ENCODE data around the gene ARHGAP26.
A peak's percentile ranks its signal among the peaks of the same experiment; 100 is the strongest.

ARHGAP26 gene

GRCh38 chr5:142758796-142759145, 11.4 kb upstream of the ARHGAP26 start:
- Mint-ChIP-seq H3K36me3 (ENCODE audit: insufficient read depth) (peaks cover 4% of the 10 kb centered on the region), H3K27me3 (no peaks in the 10 kb centered on the region), H3K4me1 (ENCODE audit: low read depth in 2 of 2) (peaks cover 7 to 12% of the 10 kb centered on the region in 2 donors), H3K4me3 (no peak overlapping the region), H3K27ac (no peak overlapping the region), H3K9me3 (no peaks in the 10 kb centered on the region)
- ATAC-seq (replicated peaks) (no peak), DNase-seq (no peak)

DNA sequence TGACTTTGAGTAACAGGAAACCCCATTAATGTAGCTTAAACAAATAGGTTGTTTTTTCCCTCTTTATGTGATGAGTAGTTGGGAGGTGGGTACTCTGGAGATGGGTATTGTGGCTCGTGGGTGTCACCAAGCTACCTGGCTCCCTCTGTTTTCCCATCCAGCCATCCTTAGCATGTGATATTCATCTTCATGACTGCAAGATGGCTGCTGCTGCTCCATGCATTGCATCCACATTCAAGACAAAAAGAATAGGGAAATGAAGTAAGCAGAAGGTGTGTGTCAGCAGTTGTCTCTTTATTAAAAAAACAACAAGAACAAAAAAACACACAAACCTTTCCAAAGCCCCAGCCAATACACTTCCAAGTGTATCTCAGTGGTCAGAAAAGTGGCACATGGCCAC, 6.5 kb upstream of the ARHGAP26 start:
- no peak overlapping the region for H3K4me3 Mint-ChIP-seq
- no peaks in the 10 kb centered on the region for H3K27me3 Mint-ChIP-seq
- H3K9me3 Mint-ChIP-seq = no peaks in the 10 kb centered on the region
- H3K27ac Mint-ChIP-seq = no peak overlapping the region
- H3K36me3 Mint-ChIP-seq (ENCODE audit: insufficient read depth) = no peaks in the 10 kb centered on the region
- no peak for DNase-seq
- H3K4me1 Mint-ChIP-seq (ENCODE audit: low read depth in 2 of 2) = no peaks in the 10 kb centered on the region
- no peak for ATAC-seq (replicated peaks)

GRCh38 chr5:142767178-142767577, 3.0 kb upstream of the ARHGAP26 start:
- Mint-ChIP-seq H3K4me1 (ENCODE audit: low read depth in 2 of 2) (peaks cover 18 to 20% of the 10 kb centered on the region in 2 donors), H3K9me3 (no peaks in the 10 kb centered on the region), H3K4me3 (no peak overlapping the region), H3K27ac (no peak overlapping the region), H3K36me3 (ENCODE audit: insufficient read depth) (peaks cover 11% of the 10 kb centered on the region), H3K27me3 (no peaks in the 10 kb centered on the region)
- DNase-seq (no peak), ATAC-seq (replicated peaks) (no peak)

DNA sequence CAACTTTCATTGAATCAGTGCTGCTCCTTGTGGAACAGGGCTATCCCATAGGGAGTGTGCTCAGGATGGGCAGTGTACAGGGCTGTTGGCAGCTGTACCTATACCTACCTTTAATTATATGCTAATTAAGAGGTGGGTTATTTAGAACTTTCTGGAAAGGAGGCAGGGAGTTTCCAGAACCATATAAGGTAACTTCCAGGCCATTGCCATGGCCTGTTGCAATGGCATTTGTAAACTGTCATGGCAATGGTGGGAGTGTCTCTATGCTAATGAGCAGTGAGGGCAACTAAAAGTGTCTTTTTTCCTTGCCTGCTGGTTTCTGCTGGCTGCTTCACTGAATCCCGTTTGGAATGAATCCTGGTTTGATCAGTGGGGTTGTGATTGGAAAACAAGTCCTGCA, 2.3 kb upstream of the ARHGAP26 start:
- Mint-ChIP-seq H3K27ac (no peak overlapping the region), H3K36me3 (ENCODE audit: insufficient read depth) (peaks cover 11% of the 10 kb centered on the region), H3K9me3 (no peaks in the 10 kb centered on the region), H3K4me1 (ENCODE audit: low read depth in 2 of 2) (peaks cover 26% of the 10 kb centered on the region in 2 donors), H3K27me3 (no peaks in the 10 kb centered on the region), H3K4me3 (no peak overlapping the region)
- ATAC-seq (replicated peaks) (no peak), DNase-seq (no peak)

DNA sequence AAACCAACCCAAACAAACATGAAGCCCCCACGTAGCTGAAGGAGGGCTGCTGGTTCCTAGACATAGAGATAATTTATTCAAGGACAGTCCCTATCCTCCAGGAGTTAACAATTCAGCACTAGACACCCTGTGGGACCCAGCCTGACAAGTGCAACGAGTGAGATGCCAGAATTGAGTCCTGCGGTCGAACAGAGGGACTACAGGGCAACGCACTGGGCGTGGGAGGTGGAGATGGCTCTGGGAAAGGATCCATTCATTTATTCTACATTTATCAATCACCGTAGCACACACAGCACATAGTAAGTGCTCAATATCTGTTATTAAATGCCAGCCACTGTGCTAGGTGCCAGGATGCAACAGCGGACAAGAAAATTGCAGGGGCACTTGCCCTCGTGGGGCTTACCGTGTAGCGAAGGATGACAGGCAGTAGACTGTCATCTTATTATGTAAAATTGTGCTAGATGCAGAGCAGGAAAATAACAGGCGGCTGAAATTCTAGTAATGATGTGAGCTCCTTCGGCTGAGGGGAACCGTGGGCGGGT, 855 bp upstream of the ARHGAP26 start:
- Mint-ChIP-seq H3K27me3 (no peaks in the 10 kb centered on the region), H3K9me3 (no peaks in the 10 kb centered on the region), H3K27ac (peak overlapping the region; percentile 82 to 90), H3K4me1 (ENCODE audit: low read depth in 2 of 2) (peaks cover 35% of the 10 kb centered on the region in 2 donors), H3K36me3 (ENCODE audit: insufficient read depth) (peaks cover 11% of the 10 kb centered on the region), H3K4me3 (peak overlapping the region; percentile 85 to 91)
- DNase-seq (no peak), ATAC-seq (replicated peaks) (no peak)

- H3K4me1 Mint-ChIP-seq (ENCODE audit: low read depth in 2 of 2) = peaks cover 40 to 47% of the 10 kb centered on the region in 2 donors
- H3K27me3 Mint-ChIP-seq = no peaks in the 10 kb centered on the region
- ATAC-seq (replicated peaks) (peak; percentile 32), DNase-seq (peak; percentile 50 to 59 (median 55))
- H3K9me3 Mint-ChIP-seq = no peaks in the 10 kb centered on the region
- H3K36me3 Mint-ChIP-seq (ENCODE audit: insufficient read depth) = peaks cover 11% of the 10 kb centered on the region
- H3K4me3 Mint-ChIP-seq = peak overlapping the region; percentile 85 to 91
- peak overlapping the region; percentile 82 to 90 for H3K27ac Mint-ChIP-seq
These were observed 753 bp downstream of the ARHGAP26 start for GRCh38 chr5:142770650-142771609.

GRCh38 chr5:142771666-142772065, 1.5 kb downstream of the ARHGAP26 start:
- Mint-ChIP-seq H3K27me3 (no peaks in the 10 kb centered on the region), H3K4me3 (peak overlapping the region; percentile 85 to 91), H3K9me3 (no peaks in the 10 kb centered on the region), H3K27ac (peak overlapping the region; percentile 82 to 90), H3K36me3 (ENCODE audit: insufficient read depth) (peaks cover 15% of the 10 kb centered on the region), H3K4me1 (ENCODE audit: low read depth in 2 of 2) (peaks cover 44 to 53% of the 10 kb centered on the region in 2 donors)
- DNase-seq = no peak
- no peak for ATAC-seq (replicated peaks)

GRCh38 chr5:142772446-142773293, 2.5 kb downstream of the ARHGAP26 start:
- peaks cover 19% of the 10 kb centered on the region for H3K36me3 Mint-ChIP-seq (ENCODE audit: insufficient read depth)
- peak overlapping the region; percentile 85 to 91 for H3K4me3 Mint-ChIP-seq
- DNase-seq (no peak), ATAC-seq (replicated peaks) (no peak)
- peaks cover 52 to 63% of the 10 kb centered on the region in 2 donors for H3K4me1 Mint-ChIP-seq (ENCODE audit: low read depth in 2 of 2)
- H3K27ac Mint-ChIP-seq = peak overlapping the region in 1 of 2 donors; percentile 82
- H3K9me3 Mint-ChIP-seq = no peaks in the 10 kb centered on the region
- H3K27me3 Mint-ChIP-seq = no peaks in the 10 kb centered on the region

DNA sequence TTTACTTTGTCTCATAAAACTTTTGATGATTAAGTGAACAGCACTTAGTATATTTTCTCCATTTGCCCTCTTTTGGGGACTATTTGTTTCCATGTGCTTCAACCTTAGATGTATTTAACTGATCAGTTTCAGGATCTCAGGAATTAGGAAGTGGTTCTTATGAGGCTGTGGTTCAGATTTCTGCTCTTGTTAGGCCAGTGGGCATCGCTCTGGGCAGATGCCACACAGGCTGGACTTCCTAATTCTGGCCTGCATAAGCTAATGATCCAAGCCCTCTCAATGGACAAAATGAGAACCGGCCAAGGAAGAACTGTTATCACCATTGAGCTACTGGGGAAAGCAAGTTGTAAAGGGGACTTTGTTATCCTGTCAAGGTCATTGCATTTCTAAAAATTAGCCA, 6.9 kb downstream of the ARHGAP26 start:
- peaks cover 13% of the 10 kb centered on the region for H3K36me3 Mint-ChIP-seq (ENCODE audit: insufficient read depth)
- no peak for DNase-seq
- no peak for ATAC-seq (replicated peaks)
- peak overlapping the region in 1 of 2 donors; percentile 35 for H3K27ac Mint-ChIP-seq
- no peak overlapping the region for H3K4me3 Mint-ChIP-seq
- H3K27me3 Mint-ChIP-seq = no peaks in the 10 kb centered on the region
- no peaks in the 10 kb centered on the region for H3K9me3 Mint-ChIP-seq
- H3K4me1 Mint-ChIP-seq (ENCODE audit: low read depth in 2 of 2) = peaks cover 63 to 82% of the 10 kb centered on the region in 2 donors

DNA sequence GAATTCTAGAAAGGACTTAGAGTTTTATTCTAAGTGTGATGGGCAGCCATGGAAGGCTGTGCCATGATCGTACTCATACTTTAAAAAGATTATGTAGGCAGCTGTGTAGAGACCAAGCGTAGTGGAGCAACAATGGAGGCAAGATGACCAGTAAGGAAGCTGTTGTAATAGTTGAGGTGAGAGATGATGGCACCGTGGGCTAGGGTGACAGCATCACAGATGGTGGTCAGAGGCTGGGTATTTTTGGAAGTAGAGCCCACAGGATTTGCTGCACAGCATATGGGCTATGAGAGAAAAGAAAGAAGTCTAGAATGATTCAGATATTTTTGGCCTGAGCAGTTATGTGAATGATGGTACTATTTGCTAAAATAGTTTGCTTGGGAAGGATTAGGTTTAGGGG, 7.7 kb downstream of the ARHGAP26 start:
- DNase-seq (no peak), ATAC-seq (replicated peaks) (no peak)
- H3K27me3 Mint-ChIP-seq = no peaks in the 10 kb centered on the region
- peaks cover 15% of the 10 kb centered on the region for H3K36me3 Mint-ChIP-seq (ENCODE audit: insufficient read depth)
- no peaks in the 10 kb centered on the region for H3K9me3 Mint-ChIP-seq
- H3K27ac Mint-ChIP-seq = peak overlapping the region in 1 of 2 donors; percentile 35
- no peak overlapping the region for H3K4me3 Mint-ChIP-seq
- peaks cover 63 to 81% of the 10 kb centered on the region in 2 donors for H3K4me1 Mint-ChIP-seq (ENCODE audit: low read depth in 2 of 2)

GRCh38 chr5:142779163-142779840, 9.1 kb downstream of the ARHGAP26 start:
- H3K27ac Mint-ChIP-seq = peak overlapping the region; percentile 5 to 61
- peaks cover 22% of the 10 kb centered on the region for H3K36me3 Mint-ChIP-seq (ENCODE audit: insufficient read depth)
- H3K4me3 Mint-ChIP-seq = peak overlapping the region in 1 of 2 donors; percentile 40
- ATAC-seq (replicated peaks) (no peak), DNase-seq (no peak)
- peaks cover 69 to 84% of the 10 kb centered on the region in 2 donors for H3K4me1 Mint-ChIP-seq (ENCODE audit: low read depth in 2 of 2)
- no peaks in the 10 kb centered on the region for H3K9me3 Mint-ChIP-seq
- no peaks in the 10 kb centered on the region for H3K27me3 Mint-ChIP-seq

- Mint-ChIP-seq H3K27ac (peak overlapping the region in 1 of 2 donors; percentile 36), H3K9me3 (peaks cover 0 to 6% of the 10 kb centered on the region in 2 donors), H3K4me3 (no peak overlapping the region), H3K4me1 (ENCODE audit: low read depth in 2 of 2) (peaks cover 80 to 88% of the 10 kb centered on the region in 2 donors), H3K36me3 (ENCODE audit: insufficient read depth) (peaks cover 38% of the 10 kb centered on the region), H3K27me3 (no peaks in the 10 kb centered on the region)
- DNase-seq (no peak), ATAC-seq (replicated peaks) (no peak)
These were observed 10.7 kb downstream of the ARHGAP26 start for GRCh38 chr5:142780871-142781270.

All from effector memory CD8-positive, alpha-beta T cell (primary cell).